WERI-Rb-1 (cell line): ENCODE results near the gene LRR1.

Source experiments
- DNase-seq: peaks from one replicate; pipeline ENCODE4 v3.0.0-alpha.2; 2020
- H3K27ac ChIP-seq: fragments of 250-450 bp; sonication (Bioruptor Pico); 2 replicates; pipeline ENCODE4 v1.5.1; 2020; ENCODE audit warnings: mild to moderate bottlenecking, moderate library complexity
- H3K27me3 ChIP-seq: fragments of 250-450 bp; sonication (Bioruptor Pico); 2 replicates; pipeline ENCODE4 v1.5.1; 2021; ENCODE audit warnings: mild to moderate bottlenecking, low read depth, moderate library complexity; ENCODE audit not compliant: insufficient read depth, severe bottlenecking
- H3K36me3 ChIP-seq: fragments of 250-450 bp; sonication (Bioruptor Pico); 2 replicates; pipeline ENCODE4 v1.5.1; 2020; ENCODE audit warnings: mild to moderate bottlenecking, moderate library complexity
- H3K4me3 ChIP-seq: 2 replicates; pipeline ENCODE4 v1.5.1; 2011; ENCODE audit warnings: low read depth, mild to moderate bottlenecking, control low read depth, low read length
- H3K9me3 ChIP-seq: fragments of 250-450 bp; sonication (Bioruptor Pico); 2 replicates; pipeline ENCODE4 v1.5.1; 2021; ENCODE audit warnings: mild to moderate bottlenecking, moderate library complexity; ENCODE audit not compliant: severe bottlenecking
- TF ChIP-seq, protein P1 (sequence below): IDR thresholded peaks from 2 replicates; pipeline ENCODE4 v1.5.1; 2011; ENCODE audit warnings: low read depth, mild to moderate bottlenecking, control low read depth, inconsistent platforms, low read length

The LRR1 gene

GRCh38 chr14:49621114-49621881 lies 22.6 kb downstream of the LRR1 start:
- TF ChIP-seq, protein P1, sequence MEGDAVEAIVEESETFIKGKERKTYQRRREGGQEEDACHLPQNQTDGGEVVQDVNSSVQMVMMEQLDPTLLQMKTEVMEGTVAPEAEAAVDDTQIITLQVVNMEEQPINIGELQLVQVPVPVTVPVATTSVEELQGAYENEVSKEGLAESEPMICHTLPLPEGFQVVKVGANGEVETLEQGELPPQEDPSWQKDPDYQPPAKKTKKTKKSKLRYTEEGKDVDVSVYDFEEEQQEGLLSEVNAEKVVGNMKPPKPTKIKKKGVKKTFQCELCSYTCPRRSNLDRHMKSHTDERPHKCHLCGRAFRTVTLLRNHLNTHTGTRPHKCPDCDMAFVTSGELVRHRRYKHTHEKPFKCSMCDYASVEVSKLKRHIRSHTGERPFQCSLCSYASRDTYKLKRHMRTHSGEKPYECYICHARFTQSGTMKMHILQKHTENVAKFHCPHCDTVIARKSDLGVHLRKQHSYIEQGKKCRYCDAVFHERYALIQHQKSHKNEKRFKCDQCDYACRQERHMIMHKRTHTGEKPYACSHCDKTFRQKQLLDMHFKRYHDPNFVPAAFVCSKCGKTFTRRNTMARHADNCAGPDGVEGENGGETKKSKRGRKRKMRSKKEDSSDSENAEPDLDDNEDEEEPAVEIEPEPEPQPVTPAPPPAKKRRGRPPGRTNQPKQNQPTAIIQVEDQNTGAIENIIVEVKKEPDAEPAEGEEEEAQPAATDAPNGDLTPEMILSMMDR, result no peak
- Histone ChIP-seq H3K4me3 (peak overlapping the region; percentile 94), H3K9me3 (no peaks in the 10 kb centered on the region), H3K27me3 (no peaks in the 10 kb centered on the region), H3K27ac (peak overlapping the region; percentile 95), H3K36me3 (peaks cover 59% of the 10 kb centered on the region)
- DNase-seq, result peak; percentile 88

GRCh38 chr14:49622022-49622607 lies 23.4 kb downstream of the LRR1 start:
- H3K9me3 ChIP-seq, result no peaks in the 10 kb centered on the region
- TF ChIP-seq, protein P1, result no peak
- peaks cover 63% of the 10 kb centered on the region for H3K36me3 ChIP-seq
- DNase-seq, result no peak
- peak overlapping the region; percentile 94 for H3K4me3 ChIP-seq
- no peaks in the 10 kb centered on the region for H3K27me3 ChIP-seq
- H3K27ac ChIP-seq, result no peak overlapping the region

DNA sequence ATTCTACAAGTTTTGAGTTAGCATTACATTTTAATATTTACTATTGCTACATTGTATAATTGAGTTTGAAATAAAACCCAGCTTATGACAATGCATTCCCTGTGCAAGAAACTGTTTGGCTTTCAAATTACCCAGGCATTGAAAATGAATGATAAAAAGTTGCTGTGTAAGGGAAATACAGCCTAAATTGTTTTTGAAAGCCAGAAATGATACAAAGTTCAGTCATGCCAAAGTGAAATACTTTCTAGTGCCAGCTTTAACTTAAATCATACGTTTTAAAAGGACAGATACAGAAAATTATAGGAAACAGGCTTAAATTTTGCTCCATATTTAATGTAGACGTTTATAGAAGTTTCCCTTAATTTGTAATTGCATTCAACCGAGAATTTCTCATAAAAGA lies 24.6 kb downstream of the LRR1 start:
- DNase-seq, result no peak
- Histone ChIP-seq H3K4me3 (no peak overlapping the region), H3K36me3 (peaks cover 63% of the 10 kb centered on the region), H3K9me3 (no peaks in the 10 kb centered on the region), H3K27me3 (no peaks in the 10 kb centered on the region), H3K27ac (no peak overlapping the region)
- TF ChIP-seq, protein P1, result no peak

- H3K36me3 ChIP-seq, result peaks cover 57% of the 10 kb centered on the region
- no peak overlapping the region for H3K27ac ChIP-seq
- no peak for DNase-seq
- no peaks in the 10 kb centered on the region for H3K9me3 ChIP-seq
- no peak overlapping the region for H3K4me3 ChIP-seq
- TF ChIP-seq, protein P1, result no peak
- no peaks in the 10 kb centered on the region for H3K27me3 ChIP-seq
These were observed 25.4 kb downstream of the LRR1 start for GRCh38 chr14:49623941-49624839.

DNA sequence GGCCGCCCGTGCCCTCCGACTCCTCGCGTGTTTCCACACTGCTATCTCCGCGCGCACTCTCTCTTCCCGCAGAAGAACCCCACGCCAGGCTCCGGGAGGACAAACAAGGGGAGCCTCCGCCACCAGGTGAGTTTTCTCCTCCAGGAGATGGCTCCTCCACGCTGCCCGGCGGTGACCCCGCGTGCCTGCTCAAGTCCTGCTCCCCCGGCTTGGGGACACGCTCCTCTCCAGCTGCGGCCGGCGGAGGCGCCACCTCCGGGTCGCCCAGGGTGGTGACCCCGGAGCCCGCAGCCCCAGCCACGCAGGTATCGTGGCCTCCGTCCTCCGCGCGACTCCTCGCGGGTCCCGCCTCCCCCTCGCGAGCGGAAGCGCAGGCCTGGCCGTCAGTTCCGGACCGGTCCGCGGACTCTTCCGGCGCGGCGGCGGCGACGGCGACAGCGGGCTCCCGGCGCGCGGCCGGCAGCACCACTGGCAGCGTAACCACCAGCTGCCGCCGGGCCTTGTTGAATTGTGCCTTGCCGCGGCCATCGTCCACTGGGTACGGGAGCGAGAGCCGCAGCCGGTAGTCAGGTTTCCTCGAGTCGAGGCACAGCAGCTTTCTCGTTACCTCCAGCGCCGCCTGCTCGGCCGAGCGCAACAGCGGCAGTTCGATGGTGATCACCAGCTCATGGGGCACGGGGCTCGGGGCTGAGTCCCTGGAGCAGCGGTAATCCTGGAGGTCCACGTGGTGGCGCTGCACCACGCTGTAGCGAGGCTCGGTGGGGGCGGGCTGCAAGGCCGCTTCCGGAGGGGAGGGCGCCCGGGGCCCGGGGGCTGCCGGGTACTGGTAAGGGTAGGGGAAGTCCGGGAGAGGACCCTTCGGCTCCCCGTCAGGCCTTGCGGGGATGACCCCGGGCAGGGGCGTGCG lies 35.2 kb downstream of the LRR1 start:
- peak overlapping the region; percentile 89 for H3K27ac ChIP-seq
- peak overlapping the region; percentile 85 for H3K4me3 ChIP-seq
- H3K27me3 ChIP-seq, result no peaks in the 10 kb centered on the region
- TF ChIP-seq, protein P1, result peak; percentile 89
- DNase-seq, result peak; percentile 96
- peaks cover 30% of the 10 kb centered on the region for H3K36me3 ChIP-seq
- no peaks in the 10 kb centered on the region for H3K9me3 ChIP-seq
